SKM-1 (cell line): ENCODE data around the gene VPS13A.
"Not testable (repeated sequence)": the region's sequence is repeated elsewhere in the genome, so short reads cannot be mapped to it uniquely, and the experiment has no call there.

Experiments used
- DNase-seq: peaks from one replicate; lab custom pipeline; 2025; ENCODE audit not compliant: unreplicated experiment; lab: John Stamatoyannopoulos, UW

Gene VPS13A

DNA sequence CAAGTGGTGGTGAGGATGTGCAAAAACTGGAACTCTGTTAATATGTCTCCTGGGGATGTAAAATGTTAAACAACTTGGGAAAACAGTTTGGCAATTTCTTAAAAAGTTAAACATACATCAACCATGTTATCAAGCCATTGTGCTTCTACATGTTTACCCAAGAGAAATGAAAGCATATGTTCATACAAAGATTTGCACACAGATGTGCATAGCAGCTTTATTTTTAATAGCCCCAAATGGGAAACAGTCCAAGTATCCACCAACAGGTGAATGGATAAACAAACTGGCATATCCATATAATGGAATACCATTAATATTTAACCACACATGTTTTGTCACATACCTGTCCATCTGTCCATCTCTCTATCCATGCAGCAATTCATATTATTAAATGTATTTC lies 6.2 kb downstream of the VPS13A start:
- DNase-seq: no peak

DNA sequence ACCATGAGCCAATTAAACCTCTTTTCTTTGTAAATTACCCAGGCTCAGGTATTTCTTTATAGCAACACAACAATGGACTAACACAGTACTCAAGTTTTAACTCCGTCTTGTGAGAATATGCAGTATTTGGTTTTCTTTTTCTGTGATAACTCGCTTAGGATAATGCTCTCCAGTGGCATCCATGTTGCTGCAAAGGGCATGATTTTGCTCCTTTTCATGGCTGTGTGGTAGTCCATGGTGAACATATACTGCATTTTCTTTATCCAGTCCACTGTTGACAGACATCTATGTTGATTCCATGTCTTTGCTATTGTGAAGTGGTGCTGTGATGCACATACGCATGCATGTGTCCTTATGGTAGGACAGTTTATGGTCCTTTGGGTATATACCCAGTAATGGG lies 10.9 kb downstream of the VPS13A start:
- no peak for DNase-seq

DNA sequence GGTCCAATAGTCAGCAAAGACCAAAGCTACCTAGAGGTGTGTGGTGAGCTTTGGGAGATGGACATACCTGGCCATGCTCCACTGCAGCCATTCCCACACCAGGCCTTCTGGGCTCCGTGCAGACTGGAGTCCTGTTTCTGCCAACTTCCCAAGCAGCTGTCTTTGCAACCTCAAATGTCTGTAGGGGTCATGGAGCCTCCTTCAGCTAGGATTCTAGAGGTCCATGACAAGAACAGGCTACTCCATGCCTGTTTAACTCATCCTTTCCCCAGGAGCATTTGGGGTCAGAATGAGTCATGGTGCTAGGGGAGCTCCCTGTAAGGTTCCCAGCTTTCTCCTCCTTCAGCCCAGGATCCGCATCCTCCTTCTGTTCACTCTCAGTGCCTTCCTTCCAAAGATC lies 17.1 kb downstream of the VPS13A start:
- no peak for DNase-seq

DNA sequence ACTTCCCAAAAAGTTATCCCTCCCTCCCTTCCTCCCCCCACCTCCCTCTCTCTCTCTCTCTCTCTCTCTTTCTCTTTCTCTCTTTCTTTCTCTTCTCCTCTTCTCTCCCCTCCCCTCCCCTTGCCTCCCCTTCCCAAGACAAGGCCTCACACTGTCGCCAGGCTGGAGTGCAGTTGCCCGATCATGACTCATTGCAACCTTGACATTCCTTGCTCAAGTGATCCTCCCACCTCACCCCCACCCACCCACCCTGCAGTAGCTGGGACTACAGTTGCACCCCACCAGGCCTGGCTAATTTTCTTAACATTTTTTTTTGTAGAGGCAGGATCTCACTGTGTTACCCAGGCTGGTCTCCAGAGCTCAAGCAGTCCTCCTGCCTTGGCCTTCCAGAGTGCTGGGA lies 32.8 kb downstream of the VPS13A start:
- DNase-seq: no peak

DNA sequence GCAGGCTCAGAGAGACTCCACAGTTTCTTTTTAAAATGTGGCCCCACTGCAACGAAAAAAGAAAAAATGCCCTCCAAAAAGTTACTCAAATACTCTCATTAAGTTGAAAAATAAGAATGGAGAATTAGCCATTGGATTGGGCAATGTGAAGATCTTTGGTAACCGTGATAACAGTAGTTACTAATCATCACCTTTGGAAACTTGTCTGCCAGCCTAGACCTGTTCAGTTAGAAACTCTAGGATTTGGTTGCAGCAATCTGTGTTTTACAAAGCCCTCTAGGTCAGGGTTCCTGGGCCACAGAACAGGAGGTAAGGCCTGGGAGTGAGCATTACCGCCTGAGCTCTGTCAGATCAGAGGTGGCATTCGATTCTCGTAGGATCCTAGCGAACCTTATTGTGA lies 34.2 kb downstream of the VPS13A start:
- DNase-seq: no peak

DNA sequence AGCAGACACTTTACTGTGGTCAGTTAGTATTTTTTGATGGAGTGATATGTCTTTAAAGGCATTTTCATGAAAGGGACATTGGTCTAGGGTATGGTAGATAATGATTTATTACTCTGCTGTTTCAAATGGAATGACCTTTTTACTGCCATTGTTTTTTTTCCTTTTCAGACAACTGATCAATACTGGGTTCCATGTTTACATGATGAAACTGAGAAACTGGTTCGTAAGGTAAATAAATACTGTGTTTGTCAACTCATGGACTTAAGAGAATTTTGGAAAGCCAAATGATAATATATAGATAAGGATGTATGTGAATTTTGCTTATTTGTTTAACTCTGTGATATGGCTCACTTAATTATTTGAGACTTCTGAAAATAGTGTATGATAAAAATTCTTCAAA lies 35.5 kb downstream of the VPS13A start:
- DNase-seq: no peak

DNA sequence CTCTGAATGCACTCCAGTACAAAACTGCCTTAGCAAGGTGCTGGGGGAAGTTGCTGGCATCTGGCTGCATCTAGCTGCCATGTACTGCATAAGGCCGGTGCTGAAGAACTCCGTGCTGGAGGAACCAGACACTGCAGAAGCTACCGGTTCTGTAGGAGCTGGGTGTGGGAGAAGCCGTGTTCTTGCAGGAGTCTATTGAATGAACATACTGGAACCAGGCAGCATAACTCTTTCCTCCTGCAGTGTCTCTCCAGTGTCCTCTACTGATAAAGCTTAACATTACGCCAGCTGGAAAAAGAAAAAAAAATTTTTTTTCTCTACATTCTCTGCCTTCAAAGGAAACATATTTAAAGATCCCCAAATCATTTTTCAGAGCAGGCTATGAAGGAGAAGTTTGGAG lies 38.5 kb downstream of the VPS13A start:
- DNase-seq: no peak

DNA sequence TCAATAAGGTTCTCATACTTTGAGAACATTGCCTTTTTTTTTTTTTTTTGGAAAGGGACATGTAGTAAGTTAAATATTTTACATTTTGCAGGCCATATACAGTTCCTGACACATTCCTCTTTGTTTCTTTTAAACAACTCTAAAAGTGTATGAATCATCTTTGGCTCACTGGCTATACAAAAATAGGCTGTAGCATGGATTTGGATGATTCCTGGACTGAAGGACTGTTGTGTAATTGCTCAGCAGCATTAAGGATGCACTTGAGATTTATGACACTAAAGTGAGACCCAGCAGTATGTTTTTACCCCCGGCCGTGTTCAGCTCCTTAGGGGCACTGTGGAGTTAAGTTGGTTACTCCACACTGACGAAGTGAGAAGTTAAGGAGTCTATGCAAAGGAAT lies 41.3 kb downstream of the VPS13A start:
- no peak for DNase-seq

DNA sequence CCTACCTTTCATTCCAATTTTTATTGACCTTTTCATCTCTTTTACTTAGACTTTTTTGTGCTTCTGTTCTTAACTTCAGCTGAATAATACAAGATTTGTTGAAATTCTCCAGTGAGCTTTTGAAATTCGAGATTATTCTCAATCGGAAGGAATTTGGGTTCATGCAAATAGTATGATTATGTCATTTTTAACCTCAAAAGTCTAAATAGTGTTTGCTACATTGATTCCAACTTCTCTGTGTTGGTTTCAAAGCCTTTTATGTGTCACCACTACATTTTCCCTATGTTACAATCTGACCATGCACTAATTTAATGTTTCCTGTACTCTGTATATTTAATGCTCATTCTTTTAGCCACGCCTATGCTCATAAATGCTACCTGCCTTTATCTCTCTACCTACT lies 44.1 kb downstream of the VPS13A start:
- DNase-seq: no peak

DNA sequence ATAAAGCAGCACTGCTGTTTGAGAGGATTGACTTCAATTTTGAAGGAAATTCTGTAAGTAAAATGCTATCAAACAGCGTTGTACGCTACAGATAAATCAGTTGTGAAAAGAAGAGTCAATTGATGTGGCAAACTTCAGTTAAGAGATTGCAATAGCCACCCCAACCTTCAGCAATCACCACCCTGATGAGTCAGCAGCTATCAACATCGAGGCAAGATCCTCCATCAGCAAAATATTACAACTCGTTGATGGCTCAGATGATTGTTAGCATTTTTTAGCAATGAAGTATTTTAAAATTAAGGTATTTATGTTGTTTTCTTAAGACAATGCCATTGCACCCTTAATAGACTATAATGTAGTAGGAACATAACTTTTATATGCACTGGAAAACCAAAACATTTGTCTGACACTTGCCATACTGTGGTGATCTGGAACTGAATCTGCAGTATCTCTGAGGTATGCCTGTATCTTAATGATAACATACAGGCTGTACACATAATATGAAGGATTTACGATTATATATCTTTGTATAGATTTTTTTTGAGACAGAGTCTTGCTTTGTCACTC lies 47.5 kb downstream of the VPS13A start:
- no peak for DNase-seq

DNA sequence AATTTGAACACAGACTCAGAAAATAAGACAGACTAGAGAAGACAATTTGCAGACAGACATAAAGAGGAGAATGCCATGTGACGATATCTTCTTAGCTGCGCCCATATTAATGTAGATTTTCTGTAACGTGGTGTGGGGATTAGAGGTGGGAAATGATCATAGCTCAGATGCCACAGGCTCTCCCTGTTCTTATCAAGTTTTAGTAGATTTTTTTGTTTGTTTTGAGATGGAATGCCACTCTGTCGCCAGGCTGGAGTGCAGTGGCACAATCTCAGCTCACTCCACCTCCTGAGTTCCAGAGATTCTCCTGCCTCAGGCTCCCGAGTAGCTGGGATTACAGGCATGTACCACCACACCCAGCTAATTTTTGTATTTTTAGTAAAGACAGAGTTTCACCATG lies 59.4 kb downstream of the VPS13A start:
- DNase-seq: no peak

DNA sequence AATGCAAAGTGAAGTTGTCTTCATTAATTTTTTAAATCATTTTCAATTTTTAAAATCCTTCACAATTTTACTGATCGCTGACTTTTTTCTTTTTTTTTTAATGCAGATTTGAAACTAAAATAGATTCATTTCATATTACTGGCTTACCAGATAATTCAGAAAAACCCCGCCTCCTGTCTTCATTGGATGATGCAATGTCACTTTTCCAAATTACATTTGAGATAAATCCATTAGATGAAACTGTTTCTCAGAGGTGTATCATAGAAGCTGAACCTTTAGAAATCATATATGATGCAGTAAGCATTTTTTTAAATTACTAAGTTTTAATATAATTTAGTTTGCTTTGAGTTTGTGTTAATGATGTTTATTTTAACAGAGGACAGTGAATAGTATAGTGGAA lies 60.6 kb downstream of the VPS13A start:
- DNase-seq: no peak

DNA sequence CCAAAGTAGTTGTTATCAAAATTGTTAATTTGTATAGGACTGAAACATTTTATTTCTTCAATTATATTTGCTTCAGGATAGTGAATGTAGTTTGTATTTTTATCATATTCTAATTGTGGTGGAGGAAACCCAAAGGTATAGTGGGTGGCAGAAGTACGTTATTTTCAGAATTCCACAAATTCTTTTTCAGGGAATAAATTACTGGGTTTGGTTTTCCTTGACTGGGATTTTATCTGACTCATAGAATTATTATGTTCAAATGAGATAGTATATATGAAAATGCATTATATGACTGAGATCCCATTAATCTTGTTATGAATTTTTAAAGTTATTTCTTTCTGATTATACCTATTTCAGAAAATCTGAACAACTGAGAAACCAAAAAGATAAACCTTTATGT lies 73.7 kb downstream of the VPS13A start:
- DNase-seq: no peak

DNA sequence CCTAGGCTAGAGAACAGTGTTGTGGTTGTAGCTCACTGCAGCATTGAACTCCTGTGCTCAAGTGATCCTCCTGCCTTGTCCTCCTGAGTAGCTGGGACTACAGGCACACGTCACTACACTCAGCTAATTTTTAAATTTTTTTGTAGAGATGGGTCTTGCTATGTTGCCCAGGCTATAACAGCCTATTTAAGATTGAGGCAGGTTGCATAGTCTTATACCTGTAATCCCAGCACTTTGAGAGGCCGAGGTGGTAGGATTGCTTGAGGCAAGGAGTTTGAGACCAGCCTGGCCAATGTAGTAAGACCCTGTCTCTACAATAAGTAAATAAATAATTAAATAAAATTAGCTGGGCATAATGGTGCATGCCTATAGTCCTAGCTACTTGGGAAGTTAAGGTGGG lies 79.9 kb downstream of the VPS13A start:
- no peak for DNase-seq

DNA sequence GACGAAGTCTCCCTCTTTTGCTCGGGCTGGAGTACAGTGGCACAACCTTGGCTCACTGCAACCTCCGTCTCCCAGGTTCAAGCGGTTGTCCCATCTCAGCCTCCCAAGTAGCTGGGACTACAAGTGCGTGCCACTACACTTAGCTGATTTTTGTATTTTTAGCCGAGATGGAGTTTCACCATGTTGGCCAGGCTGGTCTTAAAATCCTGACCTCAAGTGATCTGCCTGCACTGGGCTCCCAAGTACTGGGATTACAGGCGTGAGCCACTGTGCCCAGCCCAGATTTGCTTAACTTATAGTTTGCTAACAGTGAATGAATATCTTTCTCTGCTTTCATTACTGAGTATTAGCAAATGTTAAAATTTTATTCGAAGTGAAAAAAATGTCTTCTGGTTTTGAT lies 84.3 kb downstream of the VPS13A start:
- DNase-seq: no peak

DNA sequence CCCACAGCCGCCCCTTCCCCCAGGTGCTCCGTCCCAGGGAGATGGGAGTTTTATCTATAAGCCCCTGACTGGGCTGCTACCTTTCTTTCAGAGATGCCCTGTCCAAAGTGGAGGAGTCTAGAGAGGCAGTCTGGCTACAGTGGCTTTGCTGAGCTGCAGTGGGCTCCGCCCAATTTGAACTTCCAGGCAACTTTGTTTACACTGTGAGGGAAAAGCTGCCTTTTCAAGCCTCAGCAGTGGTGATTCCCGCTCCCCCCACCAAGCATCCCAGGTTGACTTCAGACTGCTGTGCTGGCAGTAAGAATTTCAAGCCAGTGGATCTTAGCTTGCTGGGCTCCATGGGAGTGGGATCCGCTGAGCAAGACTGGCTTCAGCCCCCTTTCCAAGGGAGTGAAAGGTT lies 90.4 kb downstream of the VPS13A start:
- not testable (repeated sequence) for DNase-seq

DNA sequence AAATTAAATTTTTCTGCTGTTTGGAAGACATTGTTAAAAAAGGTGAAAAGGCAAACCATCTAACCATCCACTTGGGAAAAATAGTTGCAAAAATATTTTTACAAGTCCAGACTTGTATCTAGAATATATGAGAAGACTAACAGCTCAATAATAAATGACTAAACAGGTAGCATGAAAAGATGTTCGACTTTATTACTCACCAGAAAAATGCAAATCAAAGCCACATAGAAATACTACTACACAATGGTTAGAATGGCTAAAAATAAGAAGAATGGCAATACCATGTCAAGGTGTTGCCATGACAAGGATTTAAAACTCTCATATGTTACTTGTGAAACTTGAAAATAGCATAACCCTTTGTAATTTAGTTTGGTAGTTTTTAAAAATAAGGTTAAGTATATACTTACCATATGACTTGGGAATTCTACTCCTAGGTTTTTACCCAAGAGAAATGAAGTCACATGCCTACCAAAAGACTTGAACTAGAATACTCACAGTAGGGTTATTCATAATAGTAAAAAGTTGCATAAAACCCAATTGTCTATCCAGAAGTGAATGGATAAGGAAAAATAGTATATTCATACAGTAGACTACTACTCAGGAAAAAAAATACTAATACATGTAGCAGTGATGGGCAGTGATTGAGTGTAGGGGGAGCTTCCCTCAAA lies 93.8 kb downstream of the VPS13A start:
- no peak for DNase-seq

DNA sequence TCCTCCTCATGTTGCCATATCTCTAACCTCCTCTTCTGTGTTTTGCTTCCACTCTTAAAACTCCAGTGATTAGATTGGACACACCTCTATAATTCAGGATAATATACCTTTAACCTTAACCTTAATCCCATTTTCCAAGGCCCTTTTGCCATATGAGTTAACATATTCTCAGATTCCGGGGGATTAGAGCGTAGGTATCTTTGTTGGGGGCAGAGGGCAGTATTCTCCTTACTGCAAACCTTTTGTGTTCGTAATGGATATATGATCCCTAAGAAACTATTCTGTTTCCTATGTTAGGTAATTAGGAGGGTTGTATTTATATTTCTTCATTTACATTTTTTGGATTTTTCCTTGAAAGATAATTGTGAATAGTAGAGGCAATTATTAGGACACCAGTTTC lies 99.5 kb downstream of the VPS13A start:
- DNase-seq: no peak

DNA sequence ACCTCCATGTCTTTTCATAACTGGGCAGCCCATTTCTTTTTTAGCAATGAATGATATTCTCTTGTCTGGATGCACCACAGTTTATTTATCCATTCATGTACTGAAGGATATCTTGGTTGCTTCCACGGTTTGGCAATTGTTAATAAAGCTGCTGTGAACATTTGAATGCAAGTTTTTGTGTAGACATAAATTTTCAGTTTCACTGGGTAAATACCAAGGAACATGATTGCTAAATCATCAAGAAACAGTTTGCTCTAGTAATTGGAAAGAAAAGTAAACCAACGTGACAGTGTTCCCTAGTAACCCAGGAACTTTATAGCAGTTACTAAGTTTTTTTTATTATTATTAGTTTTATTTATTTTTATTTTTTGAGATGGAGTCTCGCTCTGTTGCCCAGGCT lies 100.4 kb downstream of the VPS13A start:
- DNase-seq: no peak

DNA sequence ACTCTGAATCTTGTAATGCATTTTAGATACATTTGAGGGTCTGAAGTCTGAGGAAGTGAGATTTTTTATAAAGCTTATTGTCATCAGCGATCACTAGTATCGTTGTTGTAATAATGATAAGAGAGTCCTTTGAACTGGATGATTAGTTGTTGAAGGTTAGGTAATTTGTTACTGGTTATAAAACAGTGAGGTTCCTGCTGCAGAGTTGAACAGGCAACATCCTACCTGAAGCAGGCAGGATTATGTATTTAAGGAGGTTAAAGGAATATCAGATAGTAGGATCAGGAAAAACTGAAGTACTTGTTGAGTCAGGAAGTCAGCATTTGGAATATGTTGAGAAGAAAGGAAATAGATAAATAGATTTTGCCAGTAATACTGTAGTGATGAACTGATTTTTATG lies 106.7 kb downstream of the VPS13A start:
- DNase-seq: no peak

DNA sequence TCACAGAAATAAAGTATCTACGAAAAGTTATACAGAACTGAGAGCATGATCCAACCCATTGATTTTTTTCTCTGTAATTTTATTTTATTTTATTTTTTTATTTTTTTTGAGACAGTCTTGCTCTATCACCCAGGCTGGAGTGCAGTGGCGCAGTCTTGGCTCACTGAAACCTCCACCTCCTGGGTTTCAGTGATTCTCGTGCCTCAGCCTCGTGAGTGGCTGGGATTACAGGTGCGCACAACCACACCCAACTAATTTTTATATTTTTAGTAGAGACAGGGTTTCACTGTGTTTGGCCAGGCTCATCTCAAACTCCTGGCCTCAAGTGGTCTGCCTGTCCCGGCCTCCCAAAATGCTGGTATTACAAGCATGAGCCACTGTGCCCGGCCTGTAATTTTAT lies 107.3 kb downstream of the VPS13A start:
- no peak for DNase-seq

DNA sequence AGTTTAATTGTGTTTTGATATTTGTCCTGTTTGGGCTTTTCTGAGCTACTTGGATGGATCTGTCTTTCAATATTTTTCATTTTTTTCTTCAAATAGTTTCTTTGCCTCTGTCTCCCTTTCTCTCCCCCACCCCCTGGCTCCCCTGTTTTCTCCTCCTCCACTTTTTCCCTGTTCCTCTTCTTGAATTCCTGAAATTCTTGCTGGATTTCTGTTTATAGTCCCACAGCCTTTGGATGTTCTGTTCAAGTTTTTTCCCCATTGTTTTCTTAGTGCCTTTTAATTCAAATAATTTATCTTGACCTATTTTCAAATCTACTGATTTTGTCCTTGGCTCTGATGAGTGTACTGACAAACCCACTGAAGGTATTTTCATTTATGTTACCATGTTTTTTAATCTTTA lies 113.0 kb downstream of the VPS13A start:
- no peak for DNase-seq

DNA sequence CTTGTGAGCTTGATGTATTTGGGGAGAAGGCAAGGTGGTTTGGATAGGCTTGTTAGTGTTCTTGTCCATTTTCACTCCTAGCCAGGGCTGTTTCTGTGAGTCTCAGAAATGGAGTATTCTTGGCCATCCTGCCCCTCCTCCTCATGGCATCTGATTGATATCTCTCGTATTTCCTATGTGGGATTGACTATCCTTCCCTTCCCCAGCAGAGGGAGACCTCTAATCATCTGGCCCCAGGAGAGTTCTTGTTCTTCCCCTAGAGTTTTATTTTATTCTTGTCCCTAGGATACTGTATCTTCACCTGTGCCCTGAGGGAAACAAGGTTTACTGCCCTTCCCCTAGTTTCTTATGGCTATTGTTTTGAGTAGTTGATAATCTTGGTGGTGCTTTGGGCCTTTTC lies 114.4 kb downstream of the VPS13A start:
- no peak for DNase-seq
